Activated CD8-positive, alpha-beta memory T cell treated with anti-CD3 and anti-CD28 coated beads, Interleukin-2, amount 10 ng/mL, durations not matched to agents 7 days and 5 days (primary cell): ENCODE results near the gene KIF26B. TPM values are rescaled to one million over a fixed set of nuclear protein-coding genes. Genes with fewer than 3 reads are reported as not detected.

Source experiments
- ATAC-seq: fragments of 150-1000 bp; cut with Tn5 transposase; one replicate; pipeline ENCODE4 v1.10.0; 2021; ENCODE audit warnings: moderate library complexity
- CTCF ChIA-PET: fragments of 350-600 bp; sonication (Branson Sonifier 250); formaldehyde crosslinking; loops from one replicate; lab custom pipeline; 2021; ENCODE audit warnings: antibody characterized with exemption; lab: Charles Lee
- DNase-seq: peaks from one replicate; pipeline ENCODE4 v3.0.0-alpha.2; 2020
- H3K27ac Mint-ChIP-seq: one replicate; pipeline ENCODE4 v1.8.0; 2021; ENCODE audit warnings: mild to moderate bottlenecking, mixed read lengths
- H3K27me3 Mint-ChIP-seq: one replicate; pipeline ENCODE4 v1.8.0; 2021; ENCODE audit warnings: mixed read lengths
- H3K36me3 Mint-ChIP-seq: one replicate; pipeline ENCODE4 v1.8.0; 2021; ENCODE audit warnings: mild to moderate bottlenecking, mixed read lengths
- H3K4me1 Mint-ChIP-seq: one replicate; pipeline ENCODE4 v1.8.0; 2021; ENCODE audit warnings: mixed read lengths
- H3K4me3 Mint-ChIP-seq: one replicate; pipeline ENCODE4 v1.8.0; 2021; ENCODE audit warnings: mild to moderate bottlenecking, moderate library complexity, mixed read lengths
- H3K9me3 Mint-ChIP-seq: one replicate; pipeline ENCODE4 v1.8.0; 2022; ENCODE audit warnings: low read depth, mixed read lengths
- total RNA-seq, 2 experiments: library from RNA; stranded (reverse); gene quantifications; one replicate each; pipeline ENCODE4 v1.2.3, GENCODE V29; 2021

The KIF26B gene
- total RNA-seq, 2 experiments from 2014 or later, result 0.28 TPM; not detected in 1

DNA sequence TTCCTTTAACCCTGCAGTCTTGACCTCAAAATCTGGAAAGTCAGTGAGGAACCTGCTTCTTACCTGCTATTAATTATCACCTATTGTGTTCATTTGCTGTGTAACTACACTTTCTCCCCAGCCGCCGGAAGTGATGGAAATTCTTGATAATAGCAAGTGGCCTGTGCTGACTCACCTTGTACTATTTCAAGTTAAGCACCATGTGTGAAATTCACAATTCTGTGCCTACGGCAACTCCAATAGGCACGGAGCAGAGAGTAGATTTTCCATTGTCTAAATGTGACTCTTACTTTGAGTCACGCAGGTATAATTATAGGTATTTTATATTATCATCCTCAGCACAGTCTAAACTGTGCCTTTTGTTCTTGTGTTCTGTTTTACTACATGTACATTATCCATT lies 466.8 kb downstream of the KIF26B start:
- ATAC-seq, result no peak
- H3K4me1 Mint-ChIP-seq, result peaks cover 7% of the 10 kb centered on the region
- no peaks in the 10 kb centered on the region for H3K27me3 Mint-ChIP-seq
- CTCF ChIA-PET, result no interaction called here
- H3K36me3 Mint-ChIP-seq, result no peaks in the 10 kb centered on the region
- DNase-seq, result no peak
- H3K9me3 Mint-ChIP-seq, result no peaks in the 10 kb centered on the region
- H3K27ac Mint-ChIP-seq, result no peak overlapping the region
- H3K4me3 Mint-ChIP-seq, result no peak overlapping the region

DNA sequence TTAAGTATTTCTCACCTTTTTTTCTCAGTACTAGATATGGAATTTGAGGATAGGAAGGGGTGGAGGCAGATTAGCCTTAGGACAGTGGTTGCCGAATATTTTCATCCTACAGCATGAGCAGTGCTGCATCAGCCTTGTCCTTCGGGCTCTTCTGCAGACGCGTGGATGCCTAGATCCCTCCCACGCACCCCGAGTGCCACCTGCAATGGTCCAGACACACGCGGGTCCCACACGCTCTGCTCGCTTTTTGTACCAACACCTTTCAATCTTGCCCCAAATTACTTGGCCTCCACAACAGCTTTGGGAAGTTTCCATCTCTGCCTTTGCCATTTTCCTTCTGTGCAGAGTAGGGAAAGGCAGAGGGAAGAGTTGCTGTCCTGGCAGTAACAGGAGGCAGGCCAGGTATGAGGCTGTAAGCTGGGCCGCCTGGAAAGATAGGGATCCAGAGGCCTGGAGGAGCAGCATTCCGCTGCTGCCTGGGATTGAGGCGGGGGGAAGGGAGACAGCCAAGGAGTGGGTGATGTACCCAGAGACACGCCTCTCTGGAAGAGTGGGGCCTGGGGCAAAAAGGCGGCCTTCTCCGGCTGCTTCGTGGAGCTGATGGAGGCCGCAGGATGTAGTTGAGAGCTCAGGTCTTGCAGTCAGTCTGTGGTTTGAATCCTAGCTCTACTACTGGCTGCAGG lies 467.7 kb downstream of the KIF26B start:
- no peak for ATAC-seq
- H3K4me1 Mint-ChIP-seq, result peaks cover 7% of the 10 kb centered on the region
- H3K4me3 Mint-ChIP-seq, result no peak overlapping the region
- no peaks in the 10 kb centered on the region for H3K27me3 Mint-ChIP-seq
- H3K9me3 Mint-ChIP-seq, result no peaks in the 10 kb centered on the region
- no peaks in the 10 kb centered on the region for H3K36me3 Mint-ChIP-seq
- H3K27ac Mint-ChIP-seq, result no peak overlapping the region
- DNase-seq, result no peak
- CTCF ChIA-PET, result no interaction called here

DNA sequence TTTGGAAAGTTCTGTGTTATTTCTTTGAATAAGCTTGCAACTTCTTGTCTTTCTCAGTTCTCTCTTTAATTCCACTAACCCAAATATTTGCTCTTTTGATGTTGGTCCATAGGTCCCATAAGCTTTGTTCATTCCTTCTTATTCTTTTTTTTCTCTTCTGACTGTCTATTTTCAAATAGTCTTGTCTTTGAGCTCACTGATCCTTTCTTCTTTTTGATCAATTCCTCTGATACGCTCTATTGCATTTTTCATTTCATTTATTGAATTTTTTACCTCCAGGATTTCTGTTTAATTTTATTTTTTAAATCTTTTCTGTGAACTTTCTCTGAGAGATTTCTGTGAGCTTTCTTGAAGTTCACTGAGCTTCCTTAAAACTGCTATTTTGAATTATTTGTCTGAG lies 486.6 kb downstream of the KIF26B start:
- Mint-ChIP-seq H3K36me3 (peaks cover 2% of the 10 kb centered on the region), H3K27me3 (peaks cover 3% of the 10 kb centered on the region), H3K9me3 (peaks cover 12% of the 10 kb centered on the region), H3K4me3 (no peak overlapping the region), H3K27ac (no peak overlapping the region), H3K4me1 (no peaks in the 10 kb centered on the region)
- CTCF ChIA-PET, result no interaction called here
- ATAC-seq (no peak), DNase-seq (no peak)

DNA sequence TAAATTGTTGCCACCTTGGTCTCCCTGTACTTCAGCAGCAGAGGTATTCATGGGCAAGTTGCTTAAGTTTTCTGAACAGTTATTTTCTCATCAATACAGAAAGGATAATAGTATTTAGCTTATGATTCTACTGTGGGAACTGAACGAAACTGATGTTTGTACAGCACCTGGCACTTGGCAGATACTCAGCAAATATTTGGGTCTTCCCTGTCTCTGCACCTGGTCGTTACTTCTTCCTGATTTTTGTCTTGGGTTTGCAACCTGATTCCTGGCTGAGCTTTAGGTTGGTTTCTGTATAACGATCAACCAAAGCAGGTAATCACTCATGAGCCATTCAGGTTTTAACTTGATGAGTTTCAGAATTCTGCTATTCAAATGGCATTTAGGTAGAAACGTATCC lies 490.6 kb downstream of the KIF26B start:
- no peaks in the 10 kb centered on the region for H3K4me1 Mint-ChIP-seq
- CTCF ChIA-PET, result no interaction called here
- H3K27me3 Mint-ChIP-seq, result peaks cover 16% of the 10 kb centered on the region
- ATAC-seq (no peak), DNase-seq (no peak)
- no peak overlapping the region for H3K27ac Mint-ChIP-seq
- H3K9me3 Mint-ChIP-seq, result peaks cover 12% of the 10 kb centered on the region
- peaks cover 2% of the 10 kb centered on the region for H3K36me3 Mint-ChIP-seq
- H3K4me3 Mint-ChIP-seq, result no peak overlapping the region

DNA sequence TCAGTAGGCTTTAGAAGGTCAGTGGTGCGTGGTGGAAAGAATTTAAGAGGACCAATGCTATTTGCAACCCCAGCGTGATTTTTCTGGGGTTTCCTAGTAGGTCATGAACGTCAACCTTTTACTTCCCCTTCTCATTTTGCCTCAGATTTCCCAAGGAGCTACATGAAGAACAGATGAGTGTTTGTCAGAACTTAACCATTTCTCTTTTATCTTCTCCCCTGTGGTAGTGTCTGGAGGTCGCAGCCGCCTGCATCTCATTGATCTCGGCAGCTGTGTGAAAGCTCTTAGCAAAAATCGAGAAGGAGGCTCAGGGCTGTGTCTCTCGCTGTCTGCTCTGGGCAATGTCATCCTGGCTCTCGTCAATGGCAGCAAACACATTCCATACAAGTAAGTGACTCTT lies 491.1 kb downstream of the KIF26B start:
- no peak overlapping the region for H3K27ac Mint-ChIP-seq
- ATAC-seq (no peak), DNase-seq (no peak)
- CTCF ChIA-PET, result no interaction called here
- no peaks in the 10 kb centered on the region for H3K4me1 Mint-ChIP-seq
- H3K9me3 Mint-ChIP-seq, result peaks cover 12% of the 10 kb centered on the region
- peaks cover 2% of the 10 kb centered on the region for H3K36me3 Mint-ChIP-seq
- no peak overlapping the region for H3K4me3 Mint-ChIP-seq
- peaks cover 16% of the 10 kb centered on the region for H3K27me3 Mint-ChIP-seq

DNA sequence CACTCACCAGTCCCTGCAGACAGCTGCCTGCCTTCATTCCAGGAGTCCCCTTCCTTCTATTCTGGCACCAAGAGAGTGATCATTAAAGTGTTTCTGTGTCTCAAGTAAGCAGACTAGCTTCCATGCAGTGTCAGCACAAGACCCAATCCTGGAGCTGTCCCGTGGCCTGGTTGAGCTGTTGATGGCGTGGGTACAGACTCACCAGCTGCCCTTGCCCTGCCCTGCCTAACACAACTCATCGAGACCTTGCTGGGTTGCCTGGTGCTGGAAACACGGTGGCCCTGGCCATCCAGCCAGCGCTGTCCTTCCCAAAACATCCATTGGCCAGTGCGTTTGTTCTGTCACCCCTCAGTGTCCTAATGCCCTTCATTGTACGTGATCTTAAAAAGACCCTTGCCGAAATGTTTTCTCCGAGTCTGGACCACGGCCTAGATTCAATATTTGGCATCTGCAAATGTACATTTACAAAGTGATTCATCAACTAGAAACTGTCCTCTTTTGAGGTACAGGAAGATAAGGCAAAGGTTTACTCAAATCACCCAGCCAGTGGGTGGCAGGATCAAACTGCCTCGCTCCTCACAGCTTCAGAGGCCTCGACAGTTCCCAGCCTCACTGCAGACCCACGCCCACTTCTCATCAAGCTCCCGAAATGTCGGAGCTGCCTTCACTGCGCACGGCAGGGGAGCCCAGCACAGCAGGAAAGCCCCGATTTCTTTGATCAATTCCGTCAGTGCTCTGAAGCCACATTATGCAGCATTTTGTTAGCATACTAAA lies 494.2 kb downstream of the KIF26B start:
- CTCF ChIA-PET, result no interaction called here
- Mint-ChIP-seq H3K9me3 (no peaks in the 10 kb centered on the region), H3K36me3 (no peaks in the 10 kb centered on the region), H3K4me1 (no peaks in the 10 kb centered on the region), H3K27ac (no peak overlapping the region), H3K4me3 (no peak overlapping the region), H3K27me3 (peaks cover 16% of the 10 kb centered on the region)
- no peak for ATAC-seq
- DNase-seq, result no peak

DNA sequence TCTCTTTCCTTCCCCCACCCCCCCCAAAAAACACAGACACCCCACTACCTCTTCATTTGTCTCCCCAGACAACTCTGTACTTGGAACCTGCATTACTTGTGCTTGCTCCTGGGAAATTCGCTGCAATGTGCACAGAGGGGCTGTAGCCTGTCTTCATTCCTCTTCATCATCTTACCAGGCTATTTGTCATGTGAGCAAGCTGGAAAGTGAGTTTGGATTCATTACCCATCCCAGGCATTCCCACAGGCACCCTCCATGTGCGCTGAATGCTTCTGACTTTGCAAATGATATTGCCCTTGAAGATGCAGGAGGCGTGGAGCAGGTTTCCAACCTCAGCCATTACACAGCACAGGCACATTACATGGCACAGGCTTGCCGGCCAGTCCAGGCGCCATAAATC lies 494.9 kb downstream of the KIF26B start:
- Mint-ChIP-seq H3K4me1 (no peaks in the 10 kb centered on the region), H3K9me3 (no peaks in the 10 kb centered on the region), H3K27ac (no peak overlapping the region), H3K36me3 (no peaks in the 10 kb centered on the region), H3K27me3 (peaks cover 16% of the 10 kb centered on the region), H3K4me3 (no peak overlapping the region)
- CTCF ChIA-PET, result no interaction called here
- DNase-seq (no peak), ATAC-seq (no peak)

DNA sequence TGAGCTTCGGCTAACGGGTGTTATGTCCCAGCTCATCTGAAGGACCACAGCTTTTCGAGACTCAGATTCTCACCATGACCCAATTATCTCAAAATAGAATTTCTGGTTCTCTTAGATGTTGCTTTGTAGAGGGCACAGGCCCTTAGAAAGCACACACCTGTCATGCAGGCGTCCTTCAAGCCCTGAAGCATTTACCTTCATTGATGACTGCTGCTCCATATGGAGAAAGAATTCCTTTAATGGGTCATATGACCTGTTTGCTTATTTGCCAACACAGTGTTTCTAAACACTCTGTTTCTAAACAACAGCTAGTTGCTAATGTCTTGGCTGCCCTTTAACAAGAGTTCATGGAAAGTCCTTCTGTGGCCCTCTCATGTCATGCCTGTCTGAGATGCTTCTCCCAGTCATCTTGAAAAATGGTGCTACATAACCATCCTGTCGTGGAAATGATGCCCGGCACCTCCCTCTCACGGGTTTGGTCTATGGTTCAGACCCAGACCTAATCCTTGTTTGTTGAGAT lies 495.7 kb downstream of the KIF26B start:
- H3K27ac Mint-ChIP-seq, result no peak overlapping the region
- no peaks in the 10 kb centered on the region for H3K4me1 Mint-ChIP-seq
- H3K9me3 Mint-ChIP-seq, result no peaks in the 10 kb centered on the region
- no peak for DNase-seq
- no peaks in the 10 kb centered on the region for H3K36me3 Mint-ChIP-seq
- H3K4me3 Mint-ChIP-seq, result no peak overlapping the region
- no peak for ATAC-seq
- CTCF ChIA-PET, result no interaction called here
- H3K27me3 Mint-ChIP-seq, result peaks cover 16% of the 10 kb centered on the region

DNA sequence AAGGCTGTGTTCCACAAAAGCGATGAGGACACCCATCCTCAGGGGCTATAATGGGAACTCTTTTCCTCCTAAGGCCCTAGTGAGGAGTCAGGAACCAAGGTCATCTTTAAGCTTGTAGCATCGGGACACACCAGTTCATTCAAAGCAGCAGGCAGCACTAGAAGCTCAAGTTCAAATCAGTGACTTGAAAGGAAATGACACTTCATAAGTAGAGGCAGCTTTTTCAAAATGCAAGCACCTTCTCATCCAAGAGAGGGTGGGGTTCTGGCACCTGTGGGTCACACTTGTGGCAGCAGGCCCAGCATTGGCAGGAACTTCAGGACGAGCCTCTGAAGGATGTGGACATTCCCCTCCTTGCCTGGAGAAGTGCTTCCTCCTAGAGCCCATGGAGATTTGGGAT lies 496.3 kb downstream of the KIF26B start:
- DNase-seq (no peak), ATAC-seq (no peak)
- no peaks in the 10 kb centered on the region for H3K4me1 Mint-ChIP-seq
- no peaks in the 10 kb centered on the region for H3K36me3 Mint-ChIP-seq
- peaks cover 16% of the 10 kb centered on the region for H3K27me3 Mint-ChIP-seq
- no peak overlapping the region for H3K4me3 Mint-ChIP-seq
- CTCF ChIA-PET, result no interaction called here
- H3K27ac Mint-ChIP-seq, result no peak overlapping the region
- no peaks in the 10 kb centered on the region for H3K9me3 Mint-ChIP-seq

DNA sequence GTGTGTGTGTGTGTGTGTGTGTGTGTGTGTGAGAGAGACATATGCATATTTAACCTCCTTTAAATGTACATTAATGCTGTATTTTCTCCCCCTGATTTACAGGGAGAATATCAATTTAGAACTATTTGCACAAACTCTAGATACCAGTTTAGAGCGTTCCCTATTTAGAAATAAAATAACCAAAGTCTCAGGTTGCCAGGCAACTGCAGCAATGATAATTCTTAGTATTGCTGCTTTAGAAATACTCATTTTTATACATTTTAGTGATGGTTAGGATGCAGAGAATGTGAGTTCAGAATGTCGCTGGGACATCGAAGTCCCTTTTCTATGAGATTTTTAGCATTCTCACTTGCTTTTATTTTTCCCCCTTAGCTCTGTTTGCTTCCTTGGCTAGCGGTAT lies 497.3 kb downstream of the KIF26B start:
- Mint-ChIP-seq H3K27me3 (peaks cover 16% of the 10 kb centered on the region), H3K4me1 (no peaks in the 10 kb centered on the region), H3K4me3 (no peak overlapping the region), H3K36me3 (no peaks in the 10 kb centered on the region), H3K9me3 (no peaks in the 10 kb centered on the region), H3K27ac (no peak overlapping the region)
- CTCF ChIA-PET, result no interaction called here
- ATAC-seq, result no peak
- DNase-seq, result no peak

DNA sequence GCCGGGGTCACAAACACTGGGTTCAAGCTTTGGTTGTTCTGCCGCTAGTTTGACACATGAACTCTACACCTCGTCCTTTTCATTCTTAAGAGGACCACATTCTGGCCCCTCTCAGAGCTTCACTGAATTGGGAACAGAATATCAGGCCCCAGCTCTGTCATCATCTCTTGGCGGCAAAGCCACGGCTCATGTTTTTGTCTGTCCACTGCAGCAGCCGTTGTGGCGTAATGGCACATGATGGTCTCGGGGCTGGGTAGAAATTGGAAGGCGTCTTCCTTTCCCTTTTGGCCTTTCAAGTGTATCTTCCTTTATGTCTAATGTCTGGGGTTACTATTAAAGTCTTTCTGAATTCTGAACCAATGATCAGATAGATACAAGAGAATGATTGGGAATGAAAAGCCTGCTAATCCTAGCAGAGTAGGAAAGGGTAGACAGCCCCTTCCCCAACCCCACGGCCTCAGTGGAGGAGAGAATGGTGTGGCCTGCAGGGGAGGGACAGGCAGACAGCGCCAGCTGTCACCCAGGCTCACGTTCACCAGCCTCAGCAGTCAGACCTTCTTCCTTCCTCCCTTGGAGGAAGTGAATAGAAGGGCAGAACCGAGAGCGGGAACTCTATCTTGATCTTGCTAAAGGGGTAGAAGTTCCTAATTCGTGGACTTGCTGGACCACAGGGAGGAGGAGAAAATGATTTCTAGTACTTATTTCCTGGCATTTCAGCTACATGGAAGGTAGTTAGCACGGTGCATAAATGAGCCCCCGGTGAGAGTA lies 498.1 kb downstream of the KIF26B start:
- H3K4me3 Mint-ChIP-seq, result no peak overlapping the region
- ATAC-seq, result no peak

DNA sequence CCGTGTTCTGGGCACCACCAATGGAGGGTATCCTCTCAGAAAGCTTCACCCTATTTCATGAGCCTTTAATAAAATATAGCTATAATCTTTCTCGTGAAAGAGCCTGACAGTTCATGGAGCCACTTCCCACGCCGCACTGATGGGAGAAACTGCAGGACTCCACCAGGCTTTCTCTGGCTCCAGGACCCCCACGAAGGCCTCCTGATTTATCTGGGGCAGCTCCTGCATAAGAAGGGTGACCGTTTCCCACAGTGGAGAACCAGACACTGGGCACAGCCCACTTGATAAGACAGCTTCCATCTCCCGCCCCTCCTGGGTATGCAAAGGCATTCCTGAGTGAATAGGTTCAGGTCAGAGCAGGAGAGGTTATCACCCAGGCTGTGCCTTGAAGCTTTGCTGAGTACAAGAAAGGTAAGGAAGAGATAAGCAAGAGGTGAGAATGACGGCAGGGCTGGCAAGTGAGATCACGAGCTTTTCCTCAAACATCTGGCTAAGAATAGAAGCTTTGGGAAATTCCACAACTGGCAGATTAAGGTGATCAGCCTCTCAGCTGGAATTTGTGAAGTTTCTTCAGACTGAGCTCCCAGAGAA lies 499.8 kb downstream of the KIF26B start:
- no peaks in the 10 kb centered on the region for H3K36me3 Mint-ChIP-seq
- H3K27me3 Mint-ChIP-seq, result peaks cover 3% of the 10 kb centered on the region
- ATAC-seq (no peak), DNase-seq (no peak)
- no peak overlapping the region for H3K4me3 Mint-ChIP-seq
- CTCF ChIA-PET, result no interaction called here
- H3K9me3 Mint-ChIP-seq, result no peaks in the 10 kb centered on the region
- no peak overlapping the region for H3K27ac Mint-ChIP-seq
- H3K4me1 Mint-ChIP-seq, result no peaks in the 10 kb centered on the region

More for the DNA sequence above, 498.1 kb downstream of the KIF26B start:
- Mint-ChIP-seq H3K4me1 (no peaks in the 10 kb centered on the region), H3K36me3 (no peaks in the 10 kb centered on the region), H3K27me3 (peaks cover 13% of the 10 kb centered on the region), H3K9me3 (no peaks in the 10 kb centered on the region), H3K27ac (no peak overlapping the region)
- no peak for DNase-seq
- CTCF ChIA-PET, result no interaction called here

DNA sequence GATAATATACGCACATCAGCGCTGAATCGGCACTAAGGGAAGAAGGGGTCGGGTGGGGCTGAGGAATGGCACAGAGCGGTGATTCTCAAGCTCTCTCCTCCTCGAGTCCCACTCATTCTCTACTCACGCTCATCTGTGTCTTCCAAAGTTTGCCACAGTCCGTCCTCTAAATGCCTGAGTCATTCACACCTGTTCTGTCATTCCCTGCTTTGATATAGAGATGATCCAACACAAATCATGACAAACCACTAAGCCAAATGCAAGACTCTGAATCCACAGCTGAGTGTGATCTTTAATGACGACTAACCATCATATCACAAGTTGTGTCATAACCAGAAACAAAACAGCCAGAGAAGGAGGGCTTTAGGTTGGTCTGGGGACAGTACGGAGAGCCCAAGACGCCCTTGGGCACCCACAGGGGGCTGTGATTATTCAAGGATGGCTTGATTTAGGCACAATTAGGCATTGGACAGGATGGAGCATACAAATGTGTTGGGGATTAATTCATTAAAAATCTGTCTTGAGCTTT lies 501.5 kb downstream of the KIF26B start:
- Mint-ChIP-seq H3K27ac (no peak overlapping the region), H3K4me1 (no peaks in the 10 kb centered on the region), H3K4me3 (no peak overlapping the region), H3K9me3 (no peaks in the 10 kb centered on the region), H3K27me3 (no peaks in the 10 kb centered on the region), H3K36me3 (no peaks in the 10 kb centered on the region)
- ATAC-seq, result no peak
- CTCF ChIA-PET, result no interaction called here
- no peak for DNase-seq
